ENCODE results near the gene UMAD1.

The UMAD1 gene

GRCh38 chr7:7720750-7721621 lies 80.4 kb downstream of the UMAD1 start:
- DNase-seq (ENCODE audit: low spot score): no peak

GRCh38 chr7:7731732-7732131 lies 91.2 kb downstream of the UMAD1 start:
- no peak for DNase-seq (ENCODE audit: low spot score)

- peak; percentile 14 for DNase-seq (ENCODE audit: low spot score)
Measured at GRCh38 chr7:7732621-7733281, 92.2 kb downstream of the UMAD1 start.

GRCh38 chr7:7736671-7737070 lies 96.1 kb downstream of the UMAD1 start:
- no peak for DNase-seq (ENCODE audit: low spot score)

- no peak for DNase-seq (ENCODE audit: low spot score)
Measured at GRCh38 chr7:7737674-7738073, 97.1 kb downstream of the UMAD1 start.

GRCh38 chr7:7738177-7738576 lies 97.6 kb downstream of the UMAD1 start:
- no peak for DNase-seq (ENCODE audit: low spot score)

GRCh38 chr7:7738622-7739021 lies 98.1 kb downstream of the UMAD1 start:
- no peak for DNase-seq (ENCODE audit: low spot score)

- no peak for DNase-seq (ENCODE audit: low spot score)
Measured at GRCh38 chr7:7739204-7740036, 98.9 kb downstream of the UMAD1 start.

GRCh38 chr7:7740037-7740355 lies 99.4 kb downstream of the UMAD1 start:
- no peak for DNase-seq (ENCODE audit: low spot score)

GRCh38 chr7:7742223-7742622 lies 101.7 kb downstream of the UMAD1 start:
- DNase-seq (ENCODE audit: low spot score): no peak

GRCh38 chr7:7745258-7745657 lies 104.7 kb downstream of the UMAD1 start:
- DNase-seq (ENCODE audit: low spot score): no peak

- DNase-seq (ENCODE audit: low spot score): no peak
Measured at GRCh38 chr7:7745966-7746365, 105.4 kb downstream of the UMAD1 start.

GRCh38 chr7:7746458-7746857 lies 105.9 kb downstream of the UMAD1 start:
- DNase-seq (ENCODE audit: low spot score): no peak

- no peak for DNase-seq (ENCODE audit: low spot score)
Measured at GRCh38 chr7:7750571-7751242, 110.2 kb downstream of the UMAD1 start.

- no peak for DNase-seq (ENCODE audit: low spot score)
Measured at GRCh38 chr7:7751243-7752092, 110.9 kb downstream of the UMAD1 start.

GRCh38 chr7:7756577-7756976 lies 116.0 kb downstream of the UMAD1 start:
- no peak for DNase-seq (ENCODE audit: low spot score)

- DNase-seq (ENCODE audit: low spot score): no peak
Measured at GRCh38 chr7:7757576-7757975, 117.0 kb downstream of the UMAD1 start.

- DNase-seq (ENCODE audit: low spot score): peak; percentile 9
Measured at GRCh38 chr7:7761340-7761973, 120.9 kb downstream of the UMAD1 start.

GRCh38 chr7:7761974-7762779 lies 121.6 kb downstream of the UMAD1 start:
- DNase-seq (ENCODE audit: low spot score): peak; percentile 7

Data from AG08396 (cell line).